ENCODE data around the gene KDM5B. TPM values are rescaled to one million over a fixed set of nuclear protein-coding genes. Genes with fewer than 3 reads are reported as not detected.

Gene KDM5B
- polyA plus RNA-seq, 1 of the 3 experiments (the other 2 are of a cell fraction) = 21.7 TPM

DNA sequence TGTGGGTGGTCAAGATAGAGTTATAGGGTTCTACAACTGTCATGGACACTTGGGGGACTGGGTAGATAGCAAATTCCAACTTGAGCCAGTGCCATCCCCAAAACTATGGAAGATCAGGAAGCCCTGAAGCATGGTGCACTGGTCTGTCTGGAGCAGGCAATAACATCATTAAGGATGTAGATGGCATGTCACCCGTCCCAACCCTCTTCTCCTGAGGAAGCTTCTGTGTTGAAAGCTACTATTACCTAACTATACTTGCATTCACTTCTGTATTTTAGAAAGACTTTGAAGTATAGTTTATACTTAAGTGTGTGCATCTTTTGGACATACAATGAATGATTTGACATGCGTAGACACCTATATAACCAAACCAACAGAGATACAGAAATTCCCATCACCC lies 47.8 kb upstream of the KDM5B start:
- H4K20me1 ChIP-seq (ENCODE audit: insufficient read depth) = no peaks in the 10 kb centered on the region
- no peaks in the 10 kb centered on the region for H3K36me3 ChIP-seq (replicated peaks in 1 of 2; ENCODE audit: control insufficient read depth in 1 of 2, insufficient read depth in 2 of 2, low read length in 1 of 2)
- no peaks in the 10 kb centered on the region for H3K9me2 ChIP-seq
- no peak for TF ChIP-seq TCF12 (IDR thresholded peaks at IDR 0.05)
- no peak for TF ChIP-seq RFX5 (IDR thresholded peaks at IDR 0.05; ENCODE audit: low read length)
- TF ChIP-seq SMC3 (IDR thresholded peaks at IDR 0.05; ENCODE audit: low read depth, low read length) = no peak
- TF ChIP-seq EP300 (IDR thresholded peaks at IDR 0.05; ENCODE audit: borderline replicate concordance in 1 of 2, low read depth in 1 of 2, low read length in 1 of 2) = no peak
- TF ChIP-seq, protein P1, sequence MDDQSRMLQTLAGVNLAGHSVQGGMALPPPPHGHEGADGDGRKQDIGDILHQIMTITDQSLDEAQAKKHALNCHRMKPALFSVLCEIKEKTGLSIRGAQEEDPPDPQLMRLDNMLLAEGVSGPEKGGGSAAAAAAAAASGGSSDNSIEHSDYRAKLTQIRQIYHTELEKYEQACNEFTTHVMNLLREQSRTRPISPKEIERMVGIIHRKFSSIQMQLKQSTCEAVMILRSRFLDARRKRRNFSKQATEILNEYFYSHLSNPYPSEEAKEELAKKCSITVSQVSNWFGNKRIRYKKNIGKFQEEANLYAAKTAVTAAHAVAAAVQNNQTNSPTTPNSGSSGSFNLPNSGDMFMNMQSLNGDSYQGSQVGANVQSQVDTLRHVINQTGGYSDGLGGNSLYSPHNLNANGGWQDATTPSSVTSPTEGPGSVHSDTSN (IDR thresholded peaks at IDR 0.05) = no peak
- TF ChIP-seq, protein P2, sequence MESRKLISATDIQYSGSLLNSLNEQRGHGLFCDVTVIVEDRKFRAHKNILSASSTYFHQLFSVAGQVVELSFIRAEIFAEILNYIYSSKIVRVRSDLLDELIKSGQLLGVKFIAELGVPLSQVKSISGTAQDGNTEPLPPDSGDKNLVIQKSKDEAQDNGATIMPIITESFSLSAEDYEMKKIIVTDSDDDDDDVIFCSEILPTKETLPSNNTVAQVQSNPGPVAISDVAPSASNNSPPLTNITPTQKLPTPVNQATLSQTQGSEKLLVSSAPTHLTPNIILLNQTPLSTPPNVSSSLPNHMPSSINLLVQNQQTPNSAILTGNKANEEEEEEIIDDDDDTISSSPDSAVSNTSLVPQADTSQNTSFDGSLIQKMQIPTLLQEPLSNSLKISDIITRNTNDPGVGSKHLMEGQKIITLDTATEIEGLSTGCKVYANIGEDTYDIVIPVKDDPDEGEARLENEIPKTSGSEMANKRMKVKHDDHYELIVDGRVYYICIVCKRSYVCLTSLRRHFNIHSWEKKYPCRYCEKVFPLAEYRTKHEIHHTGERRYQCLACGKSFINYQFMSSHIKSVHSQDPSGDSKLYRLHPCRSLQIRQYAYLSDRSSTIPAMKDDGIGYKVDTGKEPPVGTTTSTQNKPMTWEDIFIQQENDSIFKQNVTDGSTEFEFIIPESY (IDR thresholded peaks at IDR 0.05; ENCODE audit: borderline replicate concordance, low read depth) = no peak
- TF ChIP-seq, protein P3, sequence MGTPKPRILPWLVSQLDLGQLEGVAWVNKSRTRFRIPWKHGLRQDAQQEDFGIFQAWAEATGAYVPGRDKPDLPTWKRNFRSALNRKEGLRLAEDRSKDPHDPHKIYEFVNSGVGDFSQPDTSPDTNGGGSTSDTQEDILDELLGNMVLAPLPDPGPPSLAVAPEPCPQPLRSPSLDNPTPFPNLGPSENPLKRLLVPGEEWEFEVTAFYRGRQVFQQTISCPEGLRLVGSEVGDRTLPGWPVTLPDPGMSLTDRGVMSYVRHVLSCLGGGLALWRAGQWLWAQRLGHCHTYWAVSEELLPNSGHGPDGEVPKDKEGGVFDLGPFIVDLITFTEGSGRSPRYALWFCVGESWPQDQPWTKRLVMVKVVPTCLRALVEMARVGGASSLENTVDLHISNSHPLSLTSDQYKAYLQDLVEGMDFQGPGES (IDR thresholded peaks at IDR 0.05; ENCODE audit: low read depth, low read length) = no peak
- no peak for TF ChIP-seq ELF1 (IDR thresholded peaks at IDR 0.05)
- no peak for TF ChIP-seq NRF1 (IDR thresholded peaks at IDR 0.05; ENCODE audit: low read depth, low read length)
- TF ChIP-seq YY1 (IDR thresholded peaks at IDR 0.05; ENCODE audit: low read depth) = no peak
- TF ChIP-seq JUND (IDR thresholded peaks at IDR 0.05) = no peak
- TF ChIP-seq CHD2 (IDR thresholded peaks at IDR 0.05; ENCODE audit: low read length, partially characterized antibody) = no peak
- TF ChIP-seq, protein P4, sequence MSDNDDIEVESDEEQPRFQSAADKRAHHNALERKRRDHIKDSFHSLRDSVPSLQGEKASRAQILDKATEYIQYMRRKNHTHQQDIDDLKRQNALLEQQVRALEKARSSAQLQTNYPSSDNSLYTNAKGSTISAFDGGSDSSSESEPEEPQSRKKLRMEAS (IDR thresholded peaks at IDR 0.05; ENCODE audit: low read depth) = no peak
- no peak for TF ChIP-seq RXRA (IDR thresholded peaks at IDR 0.05; ENCODE audit: borderline replicate concordance, low read depth)
- TF ChIP-seq TEAD4 (IDR thresholded peaks at IDR 0.05; ENCODE audit: borderline replicate concordance, insufficient read depth) = no peak
- H3K9me3 ChIP-seq = no peaks in the 10 kb centered on the region
- H3K79me2 ChIP-seq (ENCODE audit: insufficient read depth) = no peaks in the 10 kb centered on the region
- CTCF ChIA-PET = no interaction called here
- H3K27ac ChIP-seq (ENCODE audit: low read depth in 2 of 2, low read length in 1 of 2) = no peak overlapping the region
- peaks cover 0 to 2% of the 10 kb centered on the region in 2 experiments; a peak in 1 of 4 replicates for H3K4me1 ChIP-seq (ENCODE audit: control insufficient read depth in 1 of 2, insufficient read depth in 2 of 2, low read depth in 1 of 2, low read length in 1 of 2)
- no peaks in the 10 kb centered on the region for H3K27me3 ChIP-seq (ENCODE audit: insufficient read depth)
- 80% methylated on average over 2 of the region's 2 CpGs for WGBS (ENCODE audit: low lambda C conversion rate)
- H3K4me3 ChIP-seq (ENCODE audit: low read depth in 2 of 2, low read length in 1 of 2) = no peak overlapping the region
- no peak overlapping the region for H3K9ac ChIP-seq
- no peak overlapping the region for H3K4me2 ChIP-seq
- DNase-seq = no peak
- no peaks in the 10 kb centered on the region for H3F3A ChIP-seq (replicated peaks; ENCODE audit: insufficient read depth)
- POLR2A ChIA-PET = no interaction called here
- no peak overlapping the region for H2AFZ ChIP-seq (ENCODE audit: low read depth)

DNA sequence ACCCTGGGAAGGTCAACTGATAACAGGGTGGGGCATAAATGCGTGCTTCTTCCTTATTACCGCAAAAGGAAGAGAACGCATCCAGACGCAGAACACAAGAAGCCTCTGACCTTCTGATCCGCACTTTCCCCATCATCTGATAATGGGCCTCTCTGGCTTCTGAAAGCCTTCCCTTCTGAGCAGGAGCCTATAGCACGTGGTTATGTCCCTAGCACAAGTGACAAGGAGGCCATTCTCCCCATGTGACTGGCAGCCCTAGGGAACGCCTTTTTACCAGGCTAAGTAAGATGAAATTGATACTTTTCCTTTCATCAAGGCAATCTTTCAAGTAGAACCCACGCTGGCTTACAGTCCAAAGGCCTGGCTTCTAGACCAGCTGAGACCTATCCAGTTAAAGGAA lies 46.6 kb upstream of the KDM5B start:
- no peak overlapping the region for H3K4me2 ChIP-seq
- H3K4me1 ChIP-seq (ENCODE audit: control insufficient read depth in 1 of 2, insufficient read depth in 2 of 2, low read depth in 1 of 2, low read length in 1 of 2) = no peaks in the 10 kb centered on the region; a peak in 1 of 4 replicates
- TF ChIP-seq SIN3A (IDR thresholded peaks at IDR 0.05; ENCODE audit: borderline replicate concordance, low read depth, low read length) (no peak), NRF1 (IDR thresholded peaks at IDR 0.05; ENCODE audit: low read depth, low read length) (no peak), RFX5 (IDR thresholded peaks at IDR 0.05; ENCODE audit: low read length) (no peak), RCOR1 (IDR thresholded peaks at IDR 0.05; ENCODE audit: low read length) (no peak), SMC3 (IDR thresholded peaks at IDR 0.05; ENCODE audit: low read depth, low read length) (no peak)
- no peak overlapping the region for H2AFZ ChIP-seq (ENCODE audit: low read depth)
- H3K79me2 ChIP-seq (ENCODE audit: insufficient read depth) = no peaks in the 10 kb centered on the region
- no peak overlapping the region for H3K4me3 ChIP-seq (ENCODE audit: low read depth in 2 of 2, low read length in 1 of 2)
- no peaks in the 10 kb centered on the region for H4K20me1 ChIP-seq (ENCODE audit: insufficient read depth)
- WGBS (ENCODE audit: low lambda C conversion rate) = 80% methylated on average over 8 of the region's 8 CpGs
- H3K9me2 ChIP-seq = no peaks in the 10 kb centered on the region
- CTCF ChIA-PET = no interaction called here
- POLR2A ChIA-PET = no interaction called here
- H3K27me3 ChIP-seq (ENCODE audit: insufficient read depth) = no peaks in the 10 kb centered on the region
- no peak overlapping the region for H3K27ac ChIP-seq (ENCODE audit: low read depth in 2 of 2, low read length in 1 of 2)
- no peaks in the 10 kb centered on the region for H3K9me3 ChIP-seq
- H3F3A ChIP-seq (replicated peaks; ENCODE audit: insufficient read depth) = no peaks in the 10 kb centered on the region
- no peaks in the 10 kb centered on the region for H3K36me3 ChIP-seq (replicated peaks in 1 of 2; ENCODE audit: control insufficient read depth in 1 of 2, insufficient read depth in 2 of 2, low read length in 1 of 2)
- DNase-seq = no peak
- H3K9ac ChIP-seq = no peak overlapping the region
